GM12801 (cell line): ENCODE measurements around the gene SACS.

Source experiments
- TF ChIP-seq, protein P1 (sequence below): IDR thresholded peaks from one replicate; pipeline ENCODE4 v1.5.1; 2011; ENCODE audit warnings: control low read depth; ENCODE audit not compliant: insufficient read length; ENCODE audit errors: extremely low read depth

The SACS gene

DNA sequence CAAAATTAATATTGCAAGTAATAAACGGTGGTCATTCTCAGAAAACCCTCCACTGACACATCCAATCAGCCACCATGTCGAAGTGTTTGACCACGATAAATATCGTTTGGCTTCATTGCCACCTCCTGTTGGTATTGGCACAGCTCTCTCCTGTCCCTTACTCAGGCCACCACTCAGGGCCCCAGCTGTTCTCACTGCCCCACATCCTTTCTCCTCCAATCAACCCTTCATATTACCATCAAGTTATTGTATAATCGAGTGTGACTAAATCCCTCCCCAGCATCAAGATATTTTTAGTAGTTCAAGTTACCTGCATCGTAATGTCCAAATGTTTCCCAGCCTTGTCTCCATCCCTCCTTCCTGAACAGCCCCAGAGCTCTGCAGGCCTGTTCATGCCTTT is 50.4 kb downstream of the SACS start:
- TF ChIP-seq, protein P1, sequence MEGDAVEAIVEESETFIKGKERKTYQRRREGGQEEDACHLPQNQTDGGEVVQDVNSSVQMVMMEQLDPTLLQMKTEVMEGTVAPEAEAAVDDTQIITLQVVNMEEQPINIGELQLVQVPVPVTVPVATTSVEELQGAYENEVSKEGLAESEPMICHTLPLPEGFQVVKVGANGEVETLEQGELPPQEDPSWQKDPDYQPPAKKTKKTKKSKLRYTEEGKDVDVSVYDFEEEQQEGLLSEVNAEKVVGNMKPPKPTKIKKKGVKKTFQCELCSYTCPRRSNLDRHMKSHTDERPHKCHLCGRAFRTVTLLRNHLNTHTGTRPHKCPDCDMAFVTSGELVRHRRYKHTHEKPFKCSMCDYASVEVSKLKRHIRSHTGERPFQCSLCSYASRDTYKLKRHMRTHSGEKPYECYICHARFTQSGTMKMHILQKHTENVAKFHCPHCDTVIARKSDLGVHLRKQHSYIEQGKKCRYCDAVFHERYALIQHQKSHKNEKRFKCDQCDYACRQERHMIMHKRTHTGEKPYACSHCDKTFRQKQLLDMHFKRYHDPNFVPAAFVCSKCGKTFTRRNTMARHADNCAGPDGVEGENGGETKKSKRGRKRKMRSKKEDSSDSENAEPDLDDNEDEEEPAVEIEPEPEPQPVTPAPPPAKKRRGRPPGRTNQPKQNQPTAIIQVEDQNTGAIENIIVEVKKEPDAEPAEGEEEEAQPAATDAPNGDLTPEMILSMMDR: no peak

DNA sequence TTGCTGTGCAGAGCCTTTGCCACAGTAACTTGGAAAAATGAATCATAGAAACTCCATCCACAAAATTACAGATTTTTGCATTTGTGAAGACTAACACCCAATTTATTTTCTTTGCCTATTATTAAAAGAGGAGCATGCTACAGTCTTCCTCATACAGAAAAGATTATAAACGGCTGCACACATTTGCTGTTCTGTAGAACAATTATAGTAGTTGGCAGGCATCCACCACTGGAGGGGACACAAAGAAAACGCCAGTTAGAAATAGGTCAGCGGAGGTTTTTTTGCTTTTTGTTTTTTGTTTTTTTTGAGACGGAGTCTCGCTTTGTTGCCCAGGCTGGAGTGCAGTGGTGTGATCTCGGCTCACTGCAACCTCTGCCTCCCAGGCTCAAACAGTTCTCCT is 51.6 kb downstream of the SACS start:
- TF ChIP-seq, protein P1: no peak

DNA sequence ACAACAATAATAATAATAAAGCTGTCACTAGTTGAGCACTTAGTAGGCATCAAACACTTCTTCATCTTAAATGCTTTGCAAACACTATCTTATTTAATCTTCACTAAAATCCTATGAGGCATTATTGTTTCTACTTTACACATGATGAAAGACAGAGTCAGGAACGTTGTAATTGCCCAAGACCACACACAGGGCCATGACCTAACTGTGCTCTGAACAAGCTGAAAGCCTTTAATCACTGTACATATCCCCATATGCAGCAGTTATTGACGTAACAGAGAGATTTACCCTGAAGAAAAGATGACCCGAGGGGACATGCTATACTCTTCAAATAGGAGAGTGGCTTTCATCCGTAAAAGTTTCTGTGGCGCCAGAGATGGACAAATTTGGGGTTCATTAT is 53.0 kb downstream of the SACS start:
- TF ChIP-seq, protein P1: no peak

GRCh38 chr13:23377983-23378632 is 55.4 kb downstream of the SACS start:
- TF ChIP-seq, protein P1: no peak

GRCh38 chr13:23377579-23377978 is 55.9 kb downstream of the SACS start:
- TF ChIP-seq, protein P1: no peak

DNA sequence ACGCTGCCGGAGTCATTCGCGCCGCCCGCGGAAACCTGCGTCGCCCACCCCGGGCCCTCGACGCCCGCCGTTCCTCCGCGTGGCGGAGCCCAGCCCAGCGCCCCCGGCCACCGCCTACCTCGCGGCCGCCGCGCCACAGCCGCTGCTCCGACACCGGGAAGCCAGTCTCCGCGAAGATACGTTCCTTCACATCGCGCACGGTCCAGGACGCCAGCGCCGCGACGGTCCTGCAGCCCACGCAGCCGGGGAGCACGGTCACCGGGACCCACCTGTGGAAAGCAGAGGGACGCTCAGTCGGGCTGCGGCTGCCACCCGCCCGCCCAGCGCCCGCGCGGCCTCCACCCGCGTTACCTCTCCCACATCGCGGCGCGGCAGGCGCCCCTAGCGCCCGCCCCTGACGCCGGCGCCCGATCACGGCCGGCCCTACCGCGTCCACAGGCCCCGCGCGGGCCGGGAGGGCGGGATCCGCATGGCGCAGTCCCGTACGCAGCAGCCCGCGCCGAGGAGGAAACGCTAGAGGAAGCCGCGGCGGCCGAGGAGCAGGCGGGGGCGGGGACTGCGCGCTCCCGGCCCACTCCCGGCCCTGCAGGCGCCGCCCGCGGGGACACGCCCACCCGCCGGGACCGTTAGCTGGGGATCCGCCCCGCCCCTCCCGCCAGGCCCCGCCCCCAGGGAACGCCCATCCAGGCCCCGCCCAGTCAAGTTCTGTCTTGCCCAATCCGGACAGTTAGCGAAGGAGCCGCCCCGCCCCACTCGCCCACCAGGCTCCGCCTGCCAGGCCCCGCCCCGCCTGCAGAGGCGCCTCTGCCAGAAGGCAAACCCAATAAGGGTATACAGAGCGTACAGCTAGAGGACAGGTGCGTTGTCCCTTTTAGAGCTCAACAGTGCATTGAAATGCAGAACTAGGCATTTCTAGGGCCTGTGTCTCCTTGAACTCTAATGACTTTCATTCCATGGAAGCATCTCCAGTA is 58.2 kb downstream of the SACS start:
- TF ChIP-seq, protein P1: no peak

DNA sequence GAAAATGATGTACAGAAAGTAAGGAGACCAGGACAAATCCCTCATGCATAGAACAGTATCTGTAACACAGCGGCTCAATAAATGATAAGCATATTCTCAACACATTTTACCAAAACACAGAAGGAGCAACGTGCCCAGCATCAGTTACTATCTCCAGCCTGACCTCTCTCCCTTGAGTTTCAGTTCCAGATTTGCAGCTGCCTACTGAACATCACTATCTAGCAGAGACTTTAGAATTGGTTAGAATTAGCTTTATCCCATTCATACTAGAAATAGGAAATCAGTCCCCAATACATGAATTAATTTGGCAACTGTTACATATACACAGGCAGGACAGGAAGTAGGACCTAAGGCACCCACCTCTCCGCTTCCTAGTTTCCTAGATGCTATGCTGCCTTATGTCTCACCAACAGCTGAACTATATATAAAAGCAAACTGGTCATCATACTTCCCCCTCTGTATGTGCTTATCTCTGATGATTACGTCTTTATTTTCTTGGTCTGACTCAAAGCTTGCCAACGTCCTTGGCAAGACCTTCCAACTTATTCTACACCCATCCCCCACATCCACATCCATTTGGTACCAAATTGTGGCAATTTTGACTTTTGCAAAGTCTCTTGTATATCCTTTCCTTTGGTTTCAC is 61.1 kb downstream of the SACS start:
- TF ChIP-seq, protein P1: no peak
